GM12875 (cell line): ENCODE results near the gene ACP4.
"Not testable (repeated sequence)": the region's sequence is repeated elsewhere in the genome, so short reads cannot be mapped to it uniquely, and the experiment has no call there.

ENCODE experiments used
- H3K4me3 ChIP-seq: one replicate; pipeline ENCODE4 v1.5.1; 2011; ENCODE audit warnings: low read depth, low read length, control low read depth
- CTCF ChIP-seq: IDR thresholded peaks from 2 replicates; pipeline ENCODE4 v1.5.1; 2011; ENCODE audit warnings: low read depth, mild to moderate bottlenecking, control low read depth, inconsistent platforms, low read length, moderate library complexity, borderline replicate concordance; ENCODE audit not compliant: insufficient read depth

Gene ACP4

GRCh38 chr19:50779504-50780457, 10.4 kb upstream of the ACP4 start:
- no peak overlapping the region for H3K4me3 ChIP-seq
- no peak for TF ChIP-seq CTCF

GRCh38 chr19:50780753-50781435, 9.3 kb upstream of the ACP4 start:
- TF ChIP-seq CTCF = no peak
- H3K4me3 ChIP-seq = no peak overlapping the region

GRCh38 chr19:50783848-50784152, 6.4 kb upstream of the ACP4 start:
- H3K4me3 ChIP-seq = not testable (repeated sequence)

GRCh38 chr19:50784710-50785109, 5.5 kb upstream of the ACP4 start:
- no peak overlapping the region for H3K4me3 ChIP-seq
- no peak for TF ChIP-seq CTCF

- no peak overlapping the region for H3K4me3 ChIP-seq
- no peak for TF ChIP-seq CTCF
Observed at GRCh38 chr19:50785329-50785728, 4.9 kb upstream of the ACP4 start.

- no peak for TF ChIP-seq CTCF
- no peak overlapping the region for H3K4me3 ChIP-seq
Observed at GRCh38 chr19:50790922-50791467, 780 bp downstream of the ACP4 start.

- TF ChIP-seq CTCF = no peak
- H3K4me3 ChIP-seq = no peak overlapping the region
Observed at GRCh38 chr19:50791594-50792271, 1.5 kb downstream of the ACP4 start.
